ENCODE results near the gene FCHSD2. TPM values are rescaled to one million over a fixed set of nuclear protein-coding genes. Genes with fewer than 3 reads are reported as not detected.
"Not testable (repeated sequence)": the region's sequence is repeated elsewhere in the genome, so short reads cannot be mapped to it uniquely, and the experiment has no call there.

The FCHSD2 gene
- polyA plus RNA-seq, 3 donors: 34.3 to 38.3 (median 34.6) TPM

DNA sequence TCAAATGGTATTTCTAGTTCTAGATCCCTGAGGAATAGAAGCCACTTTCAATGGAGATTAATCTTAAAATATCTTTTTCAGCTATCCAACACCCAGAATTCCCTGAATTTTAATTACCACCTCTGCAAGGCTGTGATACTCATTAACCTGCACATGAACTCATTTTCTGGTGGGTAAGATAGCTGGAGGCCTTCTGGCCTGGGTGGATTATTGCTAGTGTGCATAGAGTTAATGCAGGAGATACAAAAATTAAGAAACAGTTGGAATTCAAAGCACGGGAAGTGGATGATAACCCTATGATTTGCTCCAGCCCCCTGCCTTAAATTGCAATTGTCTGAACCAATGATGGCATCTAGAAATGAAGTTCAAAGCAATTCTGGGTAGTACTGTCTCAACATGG, 212.9 kb downstream of the FCHSD2 start:
- no peak for DNase-seq

DNA sequence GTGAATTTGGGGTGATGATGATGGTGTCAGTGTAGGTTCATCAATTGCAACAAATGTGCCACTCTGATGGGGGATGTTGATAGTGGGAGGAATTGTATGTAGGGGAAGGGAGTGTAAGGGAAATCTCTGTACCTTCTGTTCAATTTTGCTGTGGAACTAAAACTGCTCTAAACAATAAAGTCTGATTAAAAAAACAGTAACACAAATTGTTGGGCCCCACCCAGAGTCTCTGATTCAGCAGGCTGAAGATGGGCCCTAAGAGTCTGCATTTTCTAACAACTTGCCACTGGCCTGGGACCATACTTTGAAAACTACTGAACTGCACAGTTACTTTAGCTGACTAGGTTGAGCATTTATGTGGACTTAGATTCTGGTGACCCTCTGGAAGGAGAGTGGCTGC, 214.7 kb downstream of the FCHSD2 start:
- no peak for DNase-seq

DNA sequence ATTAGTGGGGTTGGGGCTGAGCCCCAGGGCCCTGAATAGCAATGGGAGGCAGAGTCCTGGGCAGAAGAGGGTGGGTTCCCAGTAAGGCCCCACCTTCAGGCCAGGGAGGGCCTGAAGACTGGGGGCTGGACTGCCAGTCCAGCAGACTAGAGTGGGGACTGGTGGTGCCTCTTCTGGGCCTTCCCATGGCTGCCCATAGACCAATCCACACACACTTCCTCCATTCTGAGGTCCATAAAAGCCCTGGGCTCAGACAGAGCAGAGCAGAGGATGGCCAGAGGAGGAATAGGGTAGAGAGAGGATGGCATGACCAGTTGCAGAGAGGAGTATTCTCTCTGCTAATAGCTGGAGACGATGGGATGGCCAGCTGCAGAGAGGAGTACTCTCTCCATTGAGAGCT, 216.0 kb downstream of the FCHSD2 start:
- DNase-seq: no peak

GRCh38 chr11:72925656-72926055, 216.5 kb downstream of the FCHSD2 start:
- no peak for DNase-seq

DNA sequence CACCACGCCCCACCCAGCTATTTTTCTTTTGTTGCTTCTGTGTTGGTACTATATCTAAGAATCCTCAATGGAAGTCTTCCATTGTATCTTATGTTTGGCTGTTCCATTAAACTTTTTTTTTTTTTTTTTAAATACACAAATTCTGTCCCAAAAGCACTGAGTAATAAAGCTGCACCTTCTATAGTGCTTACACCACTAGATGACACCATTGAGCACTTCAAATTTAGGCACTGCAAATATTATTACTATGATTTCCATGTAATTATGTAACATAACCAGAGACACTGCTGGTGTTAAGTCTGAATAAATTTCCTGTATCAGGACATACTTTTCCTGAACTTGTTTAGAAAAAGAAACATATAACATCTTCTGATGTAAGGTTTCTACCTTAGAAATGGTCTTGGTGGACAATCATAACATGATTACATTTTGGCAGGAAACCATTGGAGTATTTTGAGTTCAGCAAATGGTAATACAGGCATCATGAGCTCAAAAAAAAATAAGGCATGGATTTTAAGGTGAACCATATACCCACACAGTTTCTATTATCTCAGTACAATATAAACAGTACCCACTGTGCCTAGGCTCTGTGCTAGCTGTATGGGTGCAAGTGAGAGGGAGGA, 217.4 kb downstream of the FCHSD2 start:
- DNase-seq: no peak

DNA sequence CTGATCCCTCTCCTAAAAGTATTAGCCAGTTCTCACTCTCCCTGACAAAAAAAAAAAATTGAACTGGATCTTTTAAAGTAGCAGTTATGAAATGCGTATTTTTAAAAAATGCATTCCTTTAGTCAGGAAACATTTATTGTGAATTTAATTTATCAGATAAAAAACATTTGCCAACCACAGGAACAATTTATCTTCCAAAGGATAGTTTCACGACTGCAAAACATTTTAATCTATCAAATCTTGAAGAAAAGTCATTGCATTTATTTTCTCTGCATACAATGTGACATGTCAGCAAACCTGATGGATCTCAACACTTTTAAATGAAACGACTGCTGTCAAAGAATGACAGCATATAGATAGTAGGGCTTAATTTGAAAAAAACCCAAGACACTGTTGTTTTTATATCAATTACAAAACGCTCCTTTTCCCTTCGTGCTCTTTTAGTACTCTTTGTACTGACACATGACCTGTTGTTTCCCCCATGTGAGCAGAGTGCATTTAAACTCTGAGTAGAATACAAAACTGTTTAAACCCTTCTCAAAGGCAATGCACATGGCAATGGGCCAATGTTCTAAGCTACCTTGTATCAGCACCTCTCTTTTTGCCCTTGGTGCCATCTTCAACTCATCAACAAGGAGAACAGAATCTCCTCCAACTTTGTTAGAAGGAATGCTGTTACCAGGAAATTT, 220.9 kb downstream of the FCHSD2 start:
- DNase-seq: no peak

DNA sequence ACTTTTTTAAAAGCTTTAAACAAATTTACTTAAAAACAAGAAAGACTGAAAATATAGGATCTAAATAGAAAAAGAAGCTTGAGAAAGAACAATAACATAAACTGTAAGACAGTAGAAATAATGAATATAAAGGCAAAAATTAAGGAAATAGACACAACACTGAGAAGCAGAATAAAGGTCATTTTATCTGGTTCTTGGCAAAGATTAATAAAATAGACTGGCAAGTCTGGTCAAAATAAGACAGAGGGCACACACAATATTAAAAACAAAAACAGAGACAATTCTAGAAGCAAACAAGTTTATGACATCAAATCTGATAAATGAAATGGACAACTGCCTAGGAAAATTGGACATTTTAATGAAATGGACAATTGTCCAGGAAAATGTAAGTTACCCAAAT, 222.1 kb downstream of the FCHSD2 start:
- DNase-seq: no peak

DNA sequence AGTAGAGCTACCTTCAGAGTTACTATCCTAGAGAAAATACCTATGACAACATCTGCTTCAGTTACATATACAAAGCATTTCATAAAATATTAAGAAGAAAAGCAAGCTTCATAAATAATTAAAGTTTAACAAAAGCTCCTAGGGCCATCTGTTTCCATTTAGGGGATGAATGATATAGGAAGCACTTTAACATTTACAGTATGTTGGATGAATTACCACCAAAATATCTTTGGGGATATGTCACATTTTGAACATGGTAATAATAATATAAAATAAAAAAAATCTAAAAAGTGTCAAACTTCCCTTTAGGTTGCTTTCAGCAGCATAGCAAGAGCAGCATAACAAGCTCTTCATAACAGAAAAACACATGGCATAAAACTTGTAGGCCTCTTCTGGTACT, 223.3 kb downstream of the FCHSD2 start:
- DNase-seq: no peak

DNA sequence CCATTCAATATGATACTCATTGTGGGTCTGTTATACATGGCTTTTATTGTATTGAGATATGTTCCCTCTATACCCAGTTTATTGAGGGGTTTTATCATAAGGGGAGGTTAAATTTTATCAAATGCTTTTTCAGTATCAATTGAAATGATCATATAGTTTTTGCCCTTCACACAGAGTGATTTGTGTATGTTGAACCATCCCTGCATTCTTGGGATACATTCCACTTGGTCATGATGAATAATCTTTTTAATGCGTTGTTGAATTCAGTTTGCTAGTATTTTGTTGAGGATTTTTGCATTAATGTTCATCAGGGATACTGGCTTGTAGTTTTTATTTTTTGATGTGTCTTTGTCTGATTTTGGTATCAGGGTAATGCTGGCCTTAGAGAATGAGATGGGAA, 229.9 kb downstream of the FCHSD2 start:
- no peak for DNase-seq

DNA sequence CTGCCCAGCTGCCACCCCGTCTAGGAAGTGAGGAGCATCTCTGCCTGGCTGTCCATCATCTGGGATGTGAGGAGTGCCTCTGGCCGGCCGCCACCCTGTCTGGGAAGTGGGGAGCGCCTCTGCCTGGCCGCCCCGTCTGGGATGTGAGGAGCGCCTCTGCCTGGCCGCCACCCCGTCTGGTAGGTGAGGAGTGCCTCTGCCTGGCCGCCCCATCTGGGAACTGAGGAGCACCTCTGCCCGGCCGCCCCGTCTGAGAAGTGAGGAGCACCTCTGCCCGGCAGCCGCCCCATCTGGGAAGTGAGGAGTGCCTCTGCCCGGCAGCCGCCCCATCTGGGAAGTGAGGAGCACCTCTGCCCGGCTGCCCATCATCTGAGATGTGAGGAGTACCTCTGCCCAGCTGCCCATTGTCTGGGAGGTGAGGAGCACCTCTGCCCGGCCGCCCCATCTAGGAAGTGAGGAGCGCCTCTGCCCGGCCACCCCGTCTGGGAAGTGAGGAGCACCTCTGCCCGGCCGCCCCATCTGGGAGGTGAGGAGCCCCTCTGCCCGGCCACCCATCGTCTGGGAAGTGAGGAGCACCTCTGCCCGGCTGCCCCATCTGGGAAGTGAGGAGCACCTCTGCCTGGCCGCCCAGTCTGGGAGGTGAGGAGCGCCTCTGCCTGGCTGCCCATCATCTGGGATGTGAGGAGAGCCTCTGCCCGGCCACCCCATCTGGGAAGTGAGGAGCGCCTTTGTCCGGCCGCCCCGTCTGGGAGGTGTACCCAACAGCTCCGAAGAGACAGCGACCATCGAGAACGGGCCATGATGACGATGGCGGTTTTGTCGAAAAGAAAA, 232.3 kb downstream of the FCHSD2 start:
- not testable (repeated sequence) for DNase-seq

- no peak for DNase-seq
Measured at GRCh38 chr11:72908032-72908676, 234.0 kb downstream of the FCHSD2 start.

DNA sequence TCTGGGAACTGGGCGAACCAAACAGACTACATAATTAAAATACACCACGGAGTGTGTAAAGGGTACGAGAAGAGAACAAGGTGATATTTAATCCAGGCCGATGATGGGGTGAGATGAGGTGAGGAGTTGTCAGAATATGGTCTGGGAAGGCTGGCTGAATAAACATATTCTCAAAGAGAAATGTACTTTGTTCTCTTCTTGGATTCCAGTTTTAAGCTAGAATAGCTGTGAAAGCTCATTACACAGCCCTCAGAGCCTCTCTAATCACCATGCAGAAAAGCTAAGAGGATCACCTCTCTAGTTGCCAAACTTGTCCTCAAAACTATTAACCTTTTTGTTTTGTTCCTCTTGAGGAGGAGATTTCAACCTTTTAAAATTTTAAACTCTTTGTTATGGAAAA, 238.1 kb downstream of the FCHSD2 start:
- no peak for DNase-seq

DNA sequence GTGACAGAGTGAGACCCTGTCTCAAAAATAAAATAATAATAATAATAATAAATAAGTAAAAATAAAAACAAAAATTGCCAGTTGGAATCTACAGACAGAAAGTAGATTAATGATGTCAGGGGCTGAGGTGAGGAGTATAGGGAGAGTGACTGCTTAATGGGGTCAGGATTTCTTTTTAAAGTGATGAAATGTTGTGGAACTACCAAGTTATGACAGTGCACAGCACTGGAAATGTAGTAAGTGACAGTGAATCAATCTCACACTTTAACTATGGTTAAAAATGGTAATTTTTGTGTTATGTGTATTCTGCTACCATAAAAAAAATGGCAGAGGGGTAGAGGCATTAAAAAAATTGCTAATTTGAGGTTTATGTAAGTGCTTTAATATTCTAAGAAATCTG, 240.7 kb downstream of the FCHSD2 start:
- no peak for DNase-seq

GRCh38 chr11:72900013-72900412, 242.1 kb downstream of the FCHSD2 start:
- DNase-seq: no peak

- DNase-seq: no peak
Measured at GRCh38 chr11:72899238-72899637, 242.9 kb downstream of the FCHSD2 start.

GRCh38 chr11:72897506-72897905, 244.6 kb downstream of the FCHSD2 start:
- no peak for DNase-seq

DNA sequence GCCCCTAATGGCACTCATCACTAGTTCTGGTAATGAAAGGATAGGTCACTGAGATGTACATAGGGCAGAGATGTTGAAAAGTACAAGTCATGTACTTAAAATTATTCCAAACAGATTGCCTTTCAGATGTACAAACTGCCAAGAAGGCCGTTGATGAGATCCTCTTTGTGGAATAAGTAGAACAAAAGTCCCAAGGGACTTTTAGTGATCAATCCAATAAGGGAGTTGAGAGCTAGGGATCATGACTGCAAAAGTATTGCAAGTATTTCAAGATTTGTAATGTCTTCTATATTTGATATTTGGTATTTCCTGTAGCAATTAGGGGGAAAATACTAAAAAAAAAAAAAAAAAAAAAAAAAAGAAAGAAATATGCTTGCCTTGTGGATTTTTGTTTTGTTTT, 245.7 kb downstream of the FCHSD2 start:
- DNase-seq: no peak

DNA sequence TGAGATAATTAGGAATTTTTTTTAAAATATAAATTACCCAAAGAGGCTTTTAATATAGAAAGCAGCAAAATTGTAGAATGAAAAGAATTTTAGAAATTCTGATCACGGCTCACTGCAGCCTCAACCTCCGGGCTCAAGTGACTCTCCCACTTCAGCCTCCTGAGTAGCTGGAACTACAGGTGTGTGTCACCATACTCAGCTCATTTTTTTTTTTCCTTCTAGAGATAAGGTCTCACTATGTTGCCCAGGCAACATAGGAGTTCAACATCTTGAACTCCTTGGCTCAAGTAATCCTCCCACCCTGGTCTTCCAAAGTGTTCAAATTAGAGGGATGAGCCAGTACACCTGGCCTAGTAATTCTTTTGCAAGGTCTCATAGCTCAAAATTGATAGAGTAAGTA, 251.2 kb downstream of the FCHSD2 start:
- DNase-seq: no peak

GRCh38 chr11:72886619-72887018, 255.5 kb downstream of the FCHSD2 start:
- DNase-seq: no peak

- DNase-seq: no peak
Measured at GRCh38 chr11:72885749-72886609, 256.1 kb downstream of the FCHSD2 start.

DNA sequence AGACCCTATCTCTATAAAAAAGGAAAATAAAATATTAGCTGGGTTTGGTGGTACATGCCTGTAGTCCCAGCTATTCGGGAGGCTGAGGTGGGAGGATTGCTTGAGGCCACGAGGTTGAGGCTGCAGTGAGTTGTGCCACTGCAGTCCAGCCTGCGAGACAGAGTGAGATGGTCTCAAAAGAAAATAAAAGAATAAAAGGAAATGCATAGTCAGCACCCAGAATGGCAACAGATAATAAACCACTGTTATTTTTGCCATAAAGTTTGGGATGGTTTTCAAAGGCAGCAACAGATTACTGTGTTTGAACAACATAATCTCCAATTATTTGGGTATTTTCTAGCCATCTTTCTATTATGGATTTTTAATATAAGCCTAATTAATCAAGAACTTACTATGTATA, 266.0 kb downstream of the FCHSD2 start:
- DNase-seq: no peak

DNA sequence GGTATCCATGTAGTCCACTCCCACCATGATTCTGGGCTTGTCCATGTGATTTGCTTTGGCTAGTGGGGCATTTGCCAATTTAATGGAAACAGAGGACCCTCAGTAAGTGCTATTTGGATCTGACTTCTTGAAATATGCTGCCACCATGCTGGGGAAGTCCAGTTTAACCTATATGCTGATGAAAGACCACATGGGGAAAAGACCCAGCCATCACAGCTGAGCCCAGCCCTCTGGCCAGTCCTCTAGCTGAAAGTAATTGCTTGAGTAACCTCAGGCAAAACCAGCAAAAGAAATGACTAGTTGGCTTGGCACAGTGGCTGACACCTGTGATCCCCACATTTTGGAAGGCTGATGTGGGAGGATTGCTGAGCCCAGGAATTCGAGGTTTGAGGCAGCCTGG, 266.4 kb downstream of the FCHSD2 start:
- DNase-seq: no peak
